Mucosa of descending colon (tissue), 3 donors: ENCODE data around the gene VPS45. TPM values are rescaled to one million over a fixed set of nuclear protein-coding genes. Genes with fewer than 3 reads are reported as not detected.
"Not testable (repeated sequence)": the region's sequence is repeated elsewhere in the genome, so short reads cannot be mapped to it uniquely, and the experiment has no call there.

ENCODE experiments used
- ATAC-seq: fragments of 200-7000 bp; cut with Tn5 transposase; one replicate; pipeline ENCODE4 v1.9.1; 2020; ENCODE audit warnings: mild to moderate bottlenecking, moderate library complexity
- DNase-seq, 3 donors: peaks; one replicate each; pipeline ENCODE4 v3.0.0-alpha.2; 2020
- H3K36me3 ChIP-seq: fragments of 200-600 bp; one replicate; pipeline ENCODE4 v1.8.0; 2021; ENCODE audit warnings: low read depth, mild to moderate bottlenecking
- H3K4me1 ChIP-seq: fragments of 200-600 bp; one replicate; pipeline ENCODE4 v1.8.0; 2021; ENCODE audit warnings: low read depth, mild to moderate bottlenecking
- H3K4me3 ChIP-seq: fragments of 200-600 bp; one replicate; pipeline ENCODE4 v1.8.0; 2021; ENCODE audit warnings: mild to moderate bottlenecking
- H3K9me3 ChIP-seq: fragments of 200-600 bp; one replicate; pipeline ENCODE4 v1.8.0; 2021; ENCODE audit warnings: mild to moderate bottlenecking
- intact Hi-C, 2 donors: fragments of 100-400 bp; cut with DNase I in 1 of 2; cut with micrococcal nuclease in 1 of 2; formaldehyde crosslinking; loops; one replicate each; pipeline versions ENCODE4 v1.11.0 to v1.11.1; 2022; cut with DNase I, micrococcal nuclease
- total RNA-seq, 3 donors: library from RNA; stranded (reverse); fragmentation: NEBNext Ultra II Directional in 2 of 3; extraction: Animal tissue kit (Norgen Biotek cat#: 25700) in 2 of 3; gene quantifications; one replicate each; pipeline versions ENCODE4 v1.2.1 to v1.2.4, GENCODE V29; 2021 to 2023
- TF ChIP-seq, protein P1 (sequence below): fragments of 200-600 bp; IDR thresholded peaks from one replicate; pipeline ENCODE4 v1.8.0; 2022; ENCODE audit warnings: antibody characterized with exemption, mild to moderate bottlenecking
- donor health status: DM: no; HTN: no; CAD: no; lungs with moderate emphysema.
- donor health status: DM: no; HTN: no; CAD: no.
- donor health status: DM: no; HTN: yes; CAD: no.

The VPS45 gene
- total RNA-seq, 3 donors from 2014 or later: 28.3 to 43.4 (median 33.6) TPM

DNA sequence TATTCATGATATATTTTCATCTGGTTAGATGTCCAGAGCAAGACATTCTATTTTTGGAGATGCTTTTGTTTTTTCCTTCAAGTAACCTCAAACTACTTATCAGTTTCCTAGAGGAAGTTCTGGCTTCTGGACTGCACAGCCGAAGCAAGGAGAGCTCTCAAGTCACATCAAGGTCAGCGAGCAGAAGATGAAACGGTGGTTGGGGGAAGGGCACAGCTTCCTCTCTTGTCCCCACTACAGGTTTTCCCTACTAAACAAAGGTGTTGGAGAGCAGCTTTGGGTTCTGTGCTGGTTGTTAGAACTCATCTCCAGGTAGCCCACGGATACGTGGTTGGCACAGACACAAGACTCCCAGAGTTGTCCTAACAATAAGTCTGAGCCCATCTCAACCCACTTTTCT is 77.0 kb downstream of the VPS45 start:
- TF ChIP-seq, protein P1, sequence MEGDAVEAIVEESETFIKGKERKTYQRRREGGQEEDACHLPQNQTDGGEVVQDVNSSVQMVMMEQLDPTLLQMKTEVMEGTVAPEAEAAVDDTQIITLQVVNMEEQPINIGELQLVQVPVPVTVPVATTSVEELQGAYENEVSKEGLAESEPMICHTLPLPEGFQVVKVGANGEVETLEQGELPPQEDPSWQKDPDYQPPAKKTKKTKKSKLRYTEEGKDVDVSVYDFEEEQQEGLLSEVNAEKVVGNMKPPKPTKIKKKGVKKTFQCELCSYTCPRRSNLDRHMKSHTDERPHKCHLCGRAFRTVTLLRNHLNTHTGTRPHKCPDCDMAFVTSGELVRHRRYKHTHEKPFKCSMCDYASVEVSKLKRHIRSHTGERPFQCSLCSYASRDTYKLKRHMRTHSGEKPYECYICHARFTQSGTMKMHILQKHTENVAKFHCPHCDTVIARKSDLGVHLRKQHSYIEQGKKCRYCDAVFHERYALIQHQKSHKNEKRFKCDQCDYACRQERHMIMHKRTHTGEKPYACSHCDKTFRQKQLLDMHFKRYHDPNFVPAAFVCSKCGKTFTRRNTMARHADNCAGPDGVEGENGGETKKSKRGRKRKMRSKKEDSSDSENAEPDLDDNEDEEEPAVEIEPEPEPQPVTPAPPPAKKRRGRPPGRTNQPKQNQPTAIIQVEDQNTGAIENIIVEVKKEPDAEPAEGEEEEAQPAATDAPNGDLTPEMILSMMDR: no peak
- H3K4me3 ChIP-seq: no peak overlapping the region
- no peaks in the 10 kb centered on the region for H3K9me3 ChIP-seq
- H3K4me1 ChIP-seq: peaks cover 8% of the 10 kb centered on the region
- DNase-seq: no peak
- intact Hi-C loops: no loop called here
- no peak for ATAC-seq
- H3K36me3 ChIP-seq: no peaks in the 10 kb centered on the region

DNA sequence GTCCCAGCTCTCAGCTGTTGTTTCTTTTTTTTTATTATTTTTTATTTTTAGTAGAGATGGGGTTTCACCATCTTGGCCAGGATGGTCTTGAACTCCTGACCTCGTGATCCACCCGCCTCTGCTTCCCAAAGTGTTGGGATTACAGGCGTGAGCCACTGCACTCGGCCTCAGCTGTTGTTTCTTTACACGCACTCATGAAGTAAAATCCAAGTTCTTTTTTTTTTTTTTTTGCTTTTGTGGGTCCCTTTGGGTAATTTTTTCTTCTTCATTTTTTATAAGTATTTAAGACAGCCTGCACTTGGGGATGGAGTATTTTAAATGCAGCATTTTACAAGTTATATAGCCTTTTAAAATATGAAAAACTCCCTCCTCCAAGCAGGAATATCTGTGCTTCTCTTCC is 78.4 kb downstream of the VPS45 start:
- H3K36me3 ChIP-seq, H3K9me3 ChIP-seq, H3K4me3 ChIP-seq, H3K4me1 ChIP-seq, intact Hi-C loops, DNase-seq, ATAC-seq: not testable (repeated sequence)

DNA sequence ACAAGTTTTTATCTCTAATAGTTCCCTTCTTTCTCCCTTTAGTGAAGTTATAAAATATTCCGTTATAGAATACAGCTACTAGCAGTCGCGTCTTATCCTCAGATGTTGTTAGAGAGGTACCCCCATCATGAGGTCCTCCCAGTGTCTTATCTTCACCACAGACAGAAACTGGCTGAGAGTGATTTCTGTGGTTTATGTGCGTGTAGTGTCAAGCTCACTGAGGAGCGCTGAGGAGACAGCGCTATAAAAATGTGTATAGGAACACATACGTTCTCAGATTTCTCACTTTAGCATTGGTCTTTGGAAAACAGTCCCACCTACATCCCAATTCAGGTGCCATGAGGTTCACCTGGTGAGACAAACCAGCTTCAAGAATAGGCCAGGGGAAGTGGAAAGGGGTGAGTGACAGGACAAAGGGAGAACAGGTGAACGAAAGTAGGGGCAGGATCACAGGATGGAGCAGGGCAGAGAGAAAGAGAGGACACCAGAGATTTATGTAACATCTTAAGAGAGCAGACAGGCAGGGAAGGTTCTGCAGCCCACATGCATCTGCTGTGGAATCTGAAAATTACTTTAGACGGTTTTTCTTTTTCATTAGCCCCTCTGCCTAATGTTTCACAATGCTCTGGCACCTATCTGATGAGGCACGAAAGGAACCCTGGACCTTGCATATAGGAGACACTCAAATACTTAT is 79.4 kb downstream of the VPS45 start:
- TF ChIP-seq, protein P1: no peak
- Histone ChIP-seq H3K4me3 (no peak overlapping the region), H3K4me1 (peaks cover 15% of the 10 kb centered on the region), H3K9me3 (no peaks in the 10 kb centered on the region), H3K36me3 (no peaks in the 10 kb centered on the region)
- ATAC-seq (no peak), DNase-seq (no peak)
- intact Hi-C loops: no loop called here

DNA sequence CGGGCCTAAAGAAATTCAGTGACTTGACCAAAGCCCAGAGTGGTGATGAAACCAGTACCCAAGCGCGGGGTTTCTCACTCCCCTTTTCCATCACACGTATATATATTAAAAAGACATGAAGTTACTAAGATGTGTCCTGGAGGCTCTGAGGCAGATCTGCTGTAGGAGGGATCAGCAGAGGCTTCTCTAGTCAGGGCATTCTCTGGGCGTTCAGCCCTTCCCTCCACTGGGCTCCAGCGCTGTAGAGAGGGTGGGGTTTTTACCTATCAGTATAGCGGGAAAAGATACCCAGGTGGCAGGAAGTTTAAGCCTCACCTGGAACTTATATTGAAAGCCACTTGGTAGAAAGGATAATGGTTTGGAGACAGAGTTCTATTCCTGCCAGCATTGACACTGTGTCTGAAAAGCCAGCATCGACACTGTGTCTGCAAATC is 81.3 kb downstream of the VPS45 start:
- Histone ChIP-seq H3K9me3 (no peaks in the 10 kb centered on the region), H3K4me1 (peaks cover 15% of the 10 kb centered on the region), H3K4me3 (no peak overlapping the region), H3K36me3 (no peaks in the 10 kb centered on the region)
- ATAC-seq (no peak), DNase-seq (no peak)
- TF ChIP-seq, protein P1: no peak
- intact Hi-C loops: no loop called here

DNA sequence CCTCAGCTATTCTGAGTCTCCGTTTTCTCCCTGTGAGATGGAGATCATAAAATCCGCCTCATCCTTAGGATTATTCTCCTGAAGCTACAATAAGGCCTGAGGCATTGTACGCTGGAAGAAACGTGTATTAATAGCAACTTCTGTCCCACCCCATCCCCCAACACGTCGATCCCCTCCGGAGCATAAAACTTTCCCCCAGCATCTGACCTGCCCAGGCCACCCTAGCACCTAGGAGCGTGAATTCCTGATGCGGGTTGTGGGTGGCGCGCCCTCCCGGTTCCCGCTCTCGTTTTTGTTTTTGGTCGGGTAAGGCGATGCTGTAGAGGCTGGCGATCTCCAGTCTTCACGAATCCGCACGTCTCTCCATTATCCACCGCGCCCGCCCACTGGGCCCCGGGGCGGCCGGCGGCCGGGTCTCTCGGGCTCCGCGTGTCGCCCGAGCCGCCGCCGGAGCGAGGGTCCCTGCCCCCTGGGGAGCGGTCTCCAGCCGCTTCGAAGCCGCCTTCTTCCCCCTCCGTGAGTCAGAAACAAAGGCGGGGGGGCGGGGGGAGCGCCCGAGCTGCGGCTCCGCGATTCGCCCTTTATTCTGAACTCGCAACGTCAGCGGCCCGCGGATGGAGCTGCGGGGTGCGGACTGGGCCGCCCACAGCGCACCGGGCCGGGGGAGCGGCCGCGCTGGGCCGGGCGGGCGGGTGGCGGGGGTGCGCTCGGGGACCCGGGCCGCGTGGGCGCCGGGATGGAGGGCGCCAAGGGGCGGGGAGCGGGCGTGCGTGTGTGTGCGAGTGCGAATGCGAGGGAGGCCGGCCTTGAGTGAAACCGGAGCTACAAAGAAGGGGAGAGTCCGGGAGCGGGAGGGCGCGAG is 81.9 kb downstream of the VPS45 start, which contains the start of gene PLEKHO1:
Gene PLEKHO1 (plus strand): TSS at position 646 of the 862 bp plus-strand sequence. CDS start 342 bp downstream, outside the sequence.
- peak; percentile 78 to 91 (median 85) for DNase-seq

More for the DNA sequence above, 81.9 kb downstream of the VPS45 start, which contains the start of gene PLEKHO1:
- intact Hi-C loops: no loop called here
- TF ChIP-seq, protein P1: no peak
- Histone ChIP-seq H3K4me1 (peaks cover 15% of the 10 kb centered on the region), H3K9me3 (no peaks in the 10 kb centered on the region), H3K4me3 (peak within 1 kb of the TSS; percentile 40), H3K36me3 (no peaks in the 10 kb centered on the region)
- peak; percentile 80 for ATAC-seq
